Neural cell (in vitro differentiated cells): ENCODE data around the gene ARID1B.

ENCODE experiments used
- POLR2AphosphoS5 ChIP-seq: IDR thresholded peaks from 2 replicates; pipeline ENCODE4 v1.6.1; 2012
- TF ChIP-seq, protein P1 (sequence below): fragments of 450-650 bp; IDR thresholded peaks from 2 replicates; pipeline ENCODE4 v1.5.1; 2014; ENCODE audit warnings: antibody characterized with exemption, mild to moderate bottlenecking, moderate library complexity; ENCODE audit not compliant: poor library complexity, severe bottlenecking

DNA sequence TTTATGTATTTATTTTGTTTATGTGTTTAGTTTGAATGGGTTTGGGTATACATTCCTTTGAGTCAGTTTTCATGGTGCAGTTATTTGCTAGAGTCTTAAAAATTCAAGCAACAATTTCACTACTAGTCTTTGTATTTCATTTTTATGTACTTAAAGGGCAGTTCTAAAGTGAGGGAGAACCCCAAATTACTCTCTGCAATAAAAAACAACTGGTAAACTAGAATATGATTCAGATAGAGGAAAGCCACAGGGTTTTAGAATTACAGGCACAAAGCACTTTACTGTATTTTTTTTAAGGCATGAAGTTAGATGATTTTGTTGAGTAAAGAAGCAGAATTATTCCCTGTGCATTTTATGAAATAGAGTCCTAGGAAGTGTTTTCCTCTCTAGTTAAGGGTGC, 183.3 kb downstream of the ARID1B start:
- TF ChIP-seq, protein P1, sequence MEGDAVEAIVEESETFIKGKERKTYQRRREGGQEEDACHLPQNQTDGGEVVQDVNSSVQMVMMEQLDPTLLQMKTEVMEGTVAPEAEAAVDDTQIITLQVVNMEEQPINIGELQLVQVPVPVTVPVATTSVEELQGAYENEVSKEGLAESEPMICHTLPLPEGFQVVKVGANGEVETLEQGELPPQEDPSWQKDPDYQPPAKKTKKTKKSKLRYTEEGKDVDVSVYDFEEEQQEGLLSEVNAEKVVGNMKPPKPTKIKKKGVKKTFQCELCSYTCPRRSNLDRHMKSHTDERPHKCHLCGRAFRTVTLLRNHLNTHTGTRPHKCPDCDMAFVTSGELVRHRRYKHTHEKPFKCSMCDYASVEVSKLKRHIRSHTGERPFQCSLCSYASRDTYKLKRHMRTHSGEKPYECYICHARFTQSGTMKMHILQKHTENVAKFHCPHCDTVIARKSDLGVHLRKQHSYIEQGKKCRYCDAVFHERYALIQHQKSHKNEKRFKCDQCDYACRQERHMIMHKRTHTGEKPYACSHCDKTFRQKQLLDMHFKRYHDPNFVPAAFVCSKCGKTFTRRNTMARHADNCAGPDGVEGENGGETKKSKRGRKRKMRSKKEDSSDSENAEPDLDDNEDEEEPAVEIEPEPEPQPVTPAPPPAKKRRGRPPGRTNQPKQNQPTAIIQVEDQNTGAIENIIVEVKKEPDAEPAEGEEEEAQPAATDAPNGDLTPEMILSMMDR = no peak
- no peak for TF ChIP-seq POLR2AphosphoS5
